T-helper 1 cell treated with Interleukin-12 subunit alpha and Interleukin-12 subunit beta and Interleukin-4 antibody, amounts not matched to agents 30 ng/mL and 1 ng/mL, for 36 hours (primary cell): Measurements from ENCODE around the gene TMUB1. TPM values are rescaled to one million over a fixed set of nuclear protein-coding genes. Genes with fewer than 3 reads are reported as not detected.

ENCODE experiments used
- intact Hi-C: fragments of 100-400 bp; cut with micrococcal nuclease; formaldehyde crosslinking; loops from one replicate; pipeline ENCODE4 v1.15.1; 2024
- total RNA-seq: library from RNA; stranded (reverse); gene quantifications from 2 replicates; pipeline ENCODE4 v1.2.3, GENCODE V29; 2022

Gene TMUB1
- total RNA-seq, result 55.1 and 65.4 TPM in 2 replicates

GRCh38 chr7:151083071-151083823 is at the start of gene TMUB1:
TMUB1 (minus strand) TSS chr7:151083493; CDS start chr7:151082563, 930 bp downstream.
- intact Hi-C loops, result loop anchor here (1.0 to 10.0 kb wide), 9 partner anchors 55 to 1888 kb away; partner anchors contain the start of genes ABCB8, ABCF2, ACTR3C and ATP6V0E2

DNA sequence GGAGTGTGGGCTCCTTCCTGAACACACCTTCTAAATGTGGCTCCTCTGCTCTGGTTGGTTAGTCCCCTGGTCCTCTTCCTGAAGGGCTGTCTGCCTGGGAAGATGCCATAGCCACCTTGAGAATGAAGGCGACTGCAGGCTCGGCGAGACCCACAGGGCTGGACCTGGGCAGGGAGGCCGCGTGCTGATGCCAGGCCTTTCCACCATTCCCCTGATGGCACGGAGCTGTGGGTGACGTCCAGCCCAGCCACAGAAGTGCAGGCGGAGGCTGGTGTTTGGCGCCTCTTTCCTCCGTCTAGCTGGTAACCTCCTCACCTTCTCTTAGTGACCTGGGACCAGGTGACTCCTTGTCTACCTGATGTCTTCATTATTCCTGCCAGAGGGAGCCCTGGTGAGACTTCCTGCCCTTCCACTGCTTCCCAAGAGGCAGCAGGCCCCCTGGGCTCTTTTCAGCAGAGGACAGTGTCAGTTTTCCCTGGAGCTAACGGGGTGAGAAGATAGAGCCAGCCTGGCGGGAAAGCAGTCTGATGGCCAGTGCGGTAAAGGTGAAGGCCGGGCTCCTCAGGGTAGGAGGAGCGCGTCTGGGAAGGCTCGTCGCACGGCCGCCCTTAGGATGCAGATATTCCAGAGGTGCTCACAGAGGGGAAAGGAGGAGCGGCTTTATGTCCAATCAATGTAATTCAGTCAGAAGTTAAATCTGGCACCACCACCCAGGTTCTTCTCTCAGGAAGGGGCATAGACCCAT is 49.3 kb upstream of the TMUB1 start:
- intact Hi-C loops, result no loop called here

DNA sequence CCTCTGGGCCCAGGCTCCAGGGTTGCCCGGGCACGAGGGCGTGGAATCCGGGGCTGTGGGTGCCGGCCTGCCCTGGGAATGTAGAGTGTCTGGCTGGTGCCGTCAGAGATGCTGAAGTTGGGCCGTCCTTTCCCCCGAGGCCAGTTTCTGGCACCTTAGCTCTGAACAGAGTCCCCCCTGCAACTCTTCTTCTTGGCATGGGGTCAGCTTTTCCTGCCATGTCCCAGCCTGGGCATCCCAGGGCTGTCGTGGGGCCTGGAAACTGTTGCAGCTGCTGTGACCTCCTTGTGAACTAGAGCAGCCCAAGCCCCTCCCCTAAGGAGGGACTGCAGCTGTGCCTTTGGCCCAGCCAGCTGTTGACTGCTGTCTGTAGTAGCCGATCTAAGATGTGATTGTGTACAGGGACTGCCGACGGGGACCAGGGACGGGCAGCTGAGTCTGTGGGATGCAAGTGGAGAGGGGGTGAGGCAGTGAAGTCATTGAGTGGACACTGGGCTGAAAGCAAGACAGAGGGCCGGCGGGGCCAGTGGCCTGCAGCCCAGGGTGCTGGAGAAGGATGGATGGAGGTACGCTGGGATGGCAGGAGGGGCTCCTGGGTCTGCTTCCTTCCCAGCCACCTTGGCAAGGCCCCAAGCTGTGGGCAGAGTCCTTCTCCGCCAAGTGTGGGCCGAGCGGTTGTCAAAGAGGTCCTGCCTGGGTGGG is 48.5 kb upstream of the TMUB1 start:
- intact Hi-C loops, result no loop called here

DNA sequence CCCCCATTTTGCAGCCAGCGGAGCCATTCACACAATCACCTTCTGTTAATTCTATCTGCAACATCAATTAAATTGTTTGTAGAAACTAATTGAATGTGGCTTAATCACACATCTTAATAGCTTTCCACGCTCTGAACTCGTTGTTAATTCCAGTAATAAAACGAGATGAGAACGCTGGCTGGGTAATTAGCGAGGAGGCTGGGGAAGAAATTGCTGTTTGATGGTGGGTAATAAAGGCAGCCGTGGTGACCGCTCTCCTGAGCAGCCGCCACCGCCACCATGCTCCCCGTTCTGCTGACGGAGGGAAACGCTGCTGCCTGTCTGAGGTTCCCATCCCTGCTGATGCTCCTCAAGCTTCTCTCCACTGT is 47.9 kb upstream of the TMUB1 start:
- intact Hi-C loops, result no loop called here

- intact Hi-C loops, result no loop called here
Observed at GRCh38 chr7:151130741-151131157, 47.5 kb upstream of the TMUB1 start.

- intact Hi-C loops, result no loop called here
Observed at GRCh38 chr7:151129960-151130591, 46.8 kb upstream of the TMUB1 start.

DNA sequence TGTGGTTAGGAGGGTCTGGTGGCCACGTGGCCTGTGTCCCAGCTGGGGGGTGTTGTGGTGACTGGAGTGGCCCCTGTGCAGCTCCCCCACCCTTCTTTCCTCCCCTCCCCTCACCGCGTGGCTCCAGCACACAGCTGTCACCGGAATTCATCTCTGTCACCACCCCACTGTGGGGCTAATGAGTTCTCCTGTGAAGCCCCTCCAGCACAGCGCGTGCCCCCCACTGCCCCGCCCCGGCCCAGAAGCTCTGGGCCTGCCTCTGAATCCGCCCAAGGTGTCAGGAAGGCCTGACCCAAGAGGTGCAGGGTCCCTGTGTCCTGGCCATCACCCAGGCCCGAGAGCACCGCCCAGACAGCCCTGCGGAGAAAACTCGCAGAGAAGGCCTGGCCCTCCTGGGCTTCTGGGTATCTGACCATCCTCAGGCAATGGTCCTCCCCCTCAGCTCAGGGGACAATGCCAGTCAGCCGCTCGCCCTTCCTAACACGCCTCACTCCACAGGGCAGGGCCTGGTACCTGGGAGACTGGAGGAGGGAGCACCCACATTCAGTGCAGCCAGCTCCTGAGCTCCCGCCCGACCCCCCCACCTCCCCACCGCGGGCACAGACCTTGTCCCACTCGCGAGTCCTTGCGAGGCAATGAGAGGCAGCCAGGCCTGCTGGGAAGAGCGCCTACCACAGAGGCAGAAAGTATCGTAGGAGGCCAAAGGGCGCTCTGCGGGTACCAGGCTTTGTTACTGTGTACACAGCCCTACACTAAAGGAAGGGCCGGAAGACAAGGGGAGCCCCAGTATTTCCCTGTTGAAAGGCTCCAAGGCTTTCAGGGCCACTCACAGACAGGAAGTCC is 46.0 kb upstream of the TMUB1 start:
- intact Hi-C loops, result no loop called here

GRCh38 chr7:151128716-151129115 is 45.4 kb upstream of the TMUB1 start:
- intact Hi-C loops, result no loop called here

DNA sequence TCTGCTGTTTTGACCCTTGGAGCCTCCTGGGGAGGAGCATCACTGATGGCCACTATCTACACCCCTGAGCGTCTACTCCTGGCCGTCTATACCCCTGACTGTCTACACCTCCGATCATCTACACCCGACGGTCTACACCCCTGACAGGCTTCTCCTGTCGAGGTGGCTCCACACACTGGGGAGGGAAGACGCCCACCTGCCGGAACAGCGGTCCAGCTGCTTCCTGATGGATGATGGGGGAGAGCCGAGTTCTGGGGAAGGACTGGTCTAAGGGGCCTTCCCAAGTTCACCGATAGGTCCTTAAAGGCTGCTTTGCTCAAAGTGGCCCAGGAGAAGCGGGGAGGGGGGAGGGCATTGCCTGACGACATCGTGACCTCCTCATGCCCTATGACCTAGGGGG is 44.9 kb upstream of the TMUB1 start:
- intact Hi-C loops, result no loop called here

GRCh38 chr7:151126491-151127137 is 43.3 kb upstream of the TMUB1 start:
- intact Hi-C loops, result no loop called here

GRCh38 chr7:151125846-151126481 is 42.7 kb upstream of the TMUB1 start:
- intact Hi-C loops, result no loop called here

DNA sequence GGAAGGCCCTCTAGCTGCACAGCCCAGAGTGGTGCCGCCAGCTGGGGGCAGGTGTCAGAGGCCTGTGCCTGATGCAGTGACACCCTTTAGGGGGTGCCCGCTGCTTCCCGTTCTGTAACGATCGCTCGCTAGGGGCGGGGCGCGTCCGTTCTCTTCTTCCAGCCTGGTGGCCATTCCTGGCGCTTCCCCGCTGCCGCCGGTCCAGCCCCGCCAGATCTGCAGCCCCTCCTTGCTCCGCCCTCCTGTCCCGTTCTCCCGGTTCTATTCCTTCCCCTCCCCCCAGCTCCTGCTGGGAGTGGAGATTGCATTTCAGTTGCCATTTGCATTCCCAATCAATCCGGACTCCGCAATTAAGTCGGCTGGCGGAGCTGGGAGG is 42.2 kb upstream of the TMUB1 start:
- intact Hi-C loops, result no loop called here

GRCh38 chr7:151124899-151125399 is 41.7 kb upstream of the TMUB1 start:
- intact Hi-C loops, result loop anchor here (1.0 to 5.0 kb wide), 5 partner anchors 43 to 227 kb away; no protein-coding TSS in a partner anchor

DNA sequence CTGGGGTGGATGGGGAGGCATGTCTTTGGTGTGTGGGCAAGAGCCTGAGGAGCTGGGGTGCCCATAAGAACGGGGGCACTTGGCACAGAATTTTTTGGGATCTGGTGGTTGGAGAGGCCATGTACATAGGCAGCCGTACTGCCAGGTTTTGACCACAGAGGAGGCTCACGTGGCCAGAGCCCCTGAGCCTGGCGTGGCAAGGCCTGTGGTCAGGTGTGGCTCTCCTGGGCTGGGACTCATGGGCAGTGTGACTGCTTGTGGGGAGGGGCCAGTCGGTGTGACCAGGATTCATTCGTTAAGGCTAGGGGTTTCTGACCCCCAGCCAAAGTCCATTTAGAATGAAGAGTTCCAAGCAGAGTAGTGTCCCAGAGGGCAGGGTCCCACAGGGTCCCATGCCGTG is 41.2 kb upstream of the TMUB1 start:
- intact Hi-C loops, result loop anchor here (1.0 to 5.0 kb wide), 5 partner anchors 44 to 228 kb away; no protein-coding TSS in a partner anchor

- intact Hi-C loops, result loop anchor here (1.0 to 5.0 kb wide), 5 partner anchors 44 to 228 kb away; no protein-coding TSS in a partner anchor
Observed at GRCh38 chr7:151123822-151124464, 40.6 kb upstream of the TMUB1 start.

DNA sequence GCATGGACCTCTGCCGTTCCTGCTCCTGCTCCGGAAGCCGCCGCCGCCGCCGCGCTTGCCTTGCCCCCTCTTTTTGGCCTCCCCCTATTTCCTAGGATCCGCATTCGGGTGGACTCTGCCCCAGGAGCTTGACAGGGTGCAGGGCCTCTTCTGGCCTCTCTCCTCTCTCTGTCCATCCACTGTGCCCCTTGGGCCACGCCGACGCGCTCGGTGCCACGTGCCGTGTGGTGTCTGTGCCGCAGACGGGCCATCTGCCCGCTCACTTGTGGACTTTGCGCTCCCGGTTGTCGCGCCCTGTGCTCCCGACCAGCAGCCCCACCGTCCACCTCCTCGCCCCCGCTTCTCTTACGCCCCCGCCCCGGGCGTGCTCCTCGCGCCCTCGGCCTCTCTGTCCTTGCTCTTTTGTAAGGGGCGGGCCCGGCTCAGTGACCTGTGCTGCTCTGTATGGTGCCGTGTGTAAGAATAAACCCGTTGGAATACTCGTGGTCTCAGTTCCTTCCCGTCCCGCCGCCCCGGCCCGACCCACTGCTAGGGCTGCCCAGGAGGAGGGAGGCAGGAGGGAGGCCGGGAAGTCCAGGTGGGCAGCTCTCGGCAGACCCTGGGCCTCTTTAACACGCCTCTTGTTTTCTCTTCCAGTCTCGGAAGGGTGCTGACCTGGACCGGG is 40.0 kb upstream of the TMUB1 start:
- intact Hi-C loops, result loop anchor here (5.0 kb wide), 1 partner anchor 229 kb away; no protein-coding TSS in a partner anchor

DNA sequence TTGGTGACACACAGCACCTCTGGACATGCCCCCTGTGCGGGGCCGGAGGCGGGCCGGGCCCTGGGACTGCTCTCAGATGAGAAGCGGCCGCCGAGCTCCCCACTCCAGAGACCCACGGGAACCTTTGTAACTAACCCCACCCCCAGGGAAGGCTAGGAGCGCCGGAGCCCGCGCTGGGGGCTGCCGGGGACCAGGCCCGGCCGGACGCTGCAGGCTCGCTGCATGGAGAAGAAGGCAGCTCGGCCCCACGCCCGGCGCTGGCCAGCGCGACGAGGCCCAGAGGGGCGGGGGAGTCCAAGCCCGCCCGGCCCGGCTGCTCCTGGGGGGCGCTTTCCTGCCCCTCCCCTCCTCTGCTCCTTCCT is 39.5 kb upstream of the TMUB1 start:
- intact Hi-C loops, result loop anchor here (5.0 kb wide), 1 partner anchor 230 kb away; no protein-coding TSS in a partner anchor

- intact Hi-C loops, result loop anchor here (5.0 kb wide), 1 partner anchor 230 kb away; no protein-coding TSS in a partner anchor
Observed at GRCh38 chr7:151122276-151122675, 39.0 kb upstream of the TMUB1 start.
